Fibroblast of pulmonary artery (primary cell): ENCODE data around the gene NPM1.

ENCODE experiments used
- DNase-seq: peaks from one replicate; pipeline ENCODE4 v3.0.0-alpha.2; 2010; ENCODE audit warnings: low read depth
- H3K4me3 ChIP-seq: replicated peaks from 2 replicates; pipeline ENCODE4 v1.5.1; 2011; ENCODE audit warnings: low read depth, mild to moderate bottlenecking, control low read depth, low read length, moderate library complexity
- CTCF ChIP-seq: IDR thresholded peaks from 2 replicates; pipeline ENCODE4 v1.5.1; 2011; ENCODE audit warnings: mild to moderate bottlenecking, control low read depth, low read length, inconsistent platforms; ENCODE audit errors: missing control alignments

The NPM1 gene

GRCh38 chr5:171436804-171437285 is 49.2 kb downstream of the NPM1 start:
- no peak for TF ChIP-seq CTCF

GRCh38 chr5:171437286-171437821 is 49.7 kb downstream of the NPM1 start:
- TF ChIP-seq CTCF = no peak
- no peak overlapping the region for H3K4me3 ChIP-seq
- DNase-seq = no peak

More at GRCh38 chr5:171436804-171437285, 49.2 kb downstream of the NPM1 start:
- H3K4me3 ChIP-seq = no peak overlapping the region
- no peak for DNase-seq

GRCh38 chr5:171438738-171439137 is 51.1 kb downstream of the NPM1 start:
- H3K4me3 ChIP-seq = no peak overlapping the region
- DNase-seq = no peak
- no peak for TF ChIP-seq CTCF

- H3K4me3 ChIP-seq = no peak overlapping the region
- TF ChIP-seq CTCF = no peak
Observed at GRCh38 chr5:171441246-171441791, 53.7 kb downstream of the NPM1 start.

GRCh38 chr5:171442287-171443042 is 54.8 kb downstream of the NPM1 start:
- no peak overlapping the region for H3K4me3 ChIP-seq
- no peak for TF ChIP-seq CTCF
- DNase-seq = peak; percentile 49

More at GRCh38 chr5:171441246-171441791, 53.7 kb downstream of the NPM1 start:
- no peak for DNase-seq

- H3K4me3 ChIP-seq = no peak overlapping the region
- no peak for DNase-seq
- no peak for TF ChIP-seq CTCF
Observed at GRCh38 chr5:171444582-171444981, 56.9 kb downstream of the NPM1 start.
